Camera-type eye (tissue), 1 donor: ENCODE data around the gene COLGALT1. TPM values are rescaled to one million over a fixed set of nuclear protein-coding genes. Genes with fewer than 3 reads are reported as not detected.

Source experiments
- total RNA-seq: library from RNA; depleted of rRNA; stranded (reverse); fragments of >200 nt; gene quantifications from one replicate; pipeline ENCODE4 v1.2.3, GENCODE V29; 2014

COLGALT1 gene
- total RNA-seq = 43.4 TPM

GRCh38 chr19:17555480-17555928 lies at the start of gene COLGALT1:
Gene COLGALT1 (plus strand): TSS chr19:17555649. CDS start chr19:17555714, 65 bp downstream.

Other genes with a start within 250 kb of the COLGALT1 start
- 57.7 TPM for gene MRPL34, start 249.8 kb upstream of the COLGALT1 start, total RNA-seq
- 15.1 TPM for gene DDA1, start 246.1 kb upstream of the COLGALT1 start, total RNA-seq
- 26.3 TPM for gene ANO8, start 220.8 kb upstream of the COLGALT1 start, total RNA-seq
- 27.8 TPM for gene GTPBP3, start 218.1 kb upstream of the COLGALT1 start, total RNA-seq
- gene PLVAP, start 178.3 kb upstream of the COLGALT1 start, total RNA-seq = 34.9 TPM
- gene CCDC194, start 161.5 kb upstream of the COLGALT1 start, total RNA-seq = not detected
- 4.5 TPM for gene BST2, start 150.0 kb upstream of the COLGALT1 start, total RNA-seq
- 25.2 TPM for gene MVB12A, start 135.6 kb upstream of the COLGALT1 start, total RNA-seq
- 2.5 TPM for gene TMEM221, start 107.0 kb upstream of the COLGALT1 start, total RNA-seq
- gene NXNL1, start 94.7 kb upstream of the COLGALT1 start, total RNA-seq = 3.6 TPM
- 33.2 TPM for gene SLC27A1, start 85.1 kb upstream of the COLGALT1 start, total RNA-seq
- 50.2 TPM for gene PGLS, start 44.0 kb upstream of the COLGALT1 start, total RNA-seq
- gene UNC13A, start 132.7 kb downstream of the COLGALT1 start, total RNA-seq = 18.1 TPM
- gene MAP1S, start 163.8 kb downstream of the COLGALT1 start, total RNA-seq = 33.0 TPM
- 5.9 TPM for gene FCHO1, start 195.8 kb downstream of the COLGALT1 start, total RNA-seq
- gene B3GNT3, start 239.5 kb downstream of the COLGALT1 start, total RNA-seq = 1.2 TPM